ENCODE measurements around the gene CDK18. TPM values are rescaled to one million over a fixed set of nuclear protein-coding genes. Genes with fewer than 3 reads are reported as not detected.

CDK18 gene
- polyA plus RNA-seq, 1 experiment = 0.36 TPM

GRCh38 chr1:205515781-205516253, 11.3 kb downstream of the CDK18 start:
- TF ChIP-seq CTCF (IDR thresholded peaks at IDR 0.05; ENCODE audit: low read depth, low read length) = no peak
- no peak overlapping the region for H3K4me3 ChIP-seq (ENCODE audit: low read depth, low read length)
- ChIA-PET POLR2A (no interaction called here), CTCF (interaction anchor here (0.9 to 1.4 kb wide), 6 partner anchors 9 to 454 kb away, joined by 3 to 5 read pairs (median 4); no protein-coding TSS in a partner anchor)
- no peaks in the 10 kb centered on the region for H3K9me3 ChIP-seq (ENCODE audit: control insufficient read depth, insufficient read depth, low read length)
- no peak for DNase-seq (ENCODE audit: low read depth, low spot score)
- peaks cover 24% of the 10 kb centered on the region for H3K27me3 ChIP-seq (ENCODE audit: control insufficient read depth, insufficient read depth, low read length)
- no peak overlapping the region for H3K27ac ChIP-seq (ENCODE audit: low read depth, low read length)

GRCh38 chr1:205516362-205516761, 11.9 kb downstream of the CDK18 start:
- Histone ChIP-seq H3K27me3 (ENCODE audit: control insufficient read depth, insufficient read depth, low read length) (peaks cover 28% of the 10 kb centered on the region), H3K27ac (ENCODE audit: low read depth, low read length) (no peak overlapping the region), H3K4me3 (ENCODE audit: low read depth, low read length) (no peak overlapping the region), H3K9me3 (ENCODE audit: control insufficient read depth, insufficient read depth, low read length) (no peaks in the 10 kb centered on the region)
- DNase-seq (ENCODE audit: low read depth, low spot score) = no peak
- TF ChIP-seq CTCF (IDR thresholded peaks at IDR 0.05; ENCODE audit: low read depth, low read length) = no peak
- CTCF ChIA-PET = interaction anchor here (1.0 to 1.6 kb wide), 4 partner anchors 29 to 455 kb away, joined by 3 to 4 read pairs (median 4); no protein-coding TSS in a partner anchor
- POLR2A ChIA-PET = no interaction called here

DNA sequence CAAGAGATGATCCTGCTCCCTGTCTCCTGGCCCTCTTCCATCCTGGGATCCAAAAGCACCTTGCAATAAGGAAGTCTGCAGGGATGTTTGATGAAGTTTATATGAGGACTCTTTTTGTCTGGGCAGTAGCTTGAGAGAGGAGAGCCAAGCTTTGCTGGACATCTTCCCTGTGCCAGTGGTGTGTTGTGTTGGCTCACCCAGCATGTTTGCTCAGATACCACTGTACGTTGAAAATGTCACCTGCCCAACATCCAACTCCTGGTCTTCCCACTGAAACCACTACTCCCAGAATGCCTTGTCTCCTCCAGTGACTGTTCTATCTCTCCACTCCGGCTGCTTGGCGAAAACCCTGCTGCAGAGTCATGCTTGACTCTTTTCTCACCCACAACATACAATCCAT, 12.8 kb downstream of the CDK18 start:
- no peak for DNase-seq (ENCODE audit: low read depth, low spot score)
- no peaks in the 10 kb centered on the region for H3K9me3 ChIP-seq (ENCODE audit: control insufficient read depth, insufficient read depth, low read length)
- peaks cover 36% of the 10 kb centered on the region for H3K27me3 ChIP-seq (ENCODE audit: control insufficient read depth, insufficient read depth, low read length)
- CTCF ChIA-PET = interaction anchor here (0.6 to 1.6 kb wide), 4 partner anchors 29 to 185 kb away, joined by 3 to 4 read pairs (median 3); no protein-coding TSS in a partner anchor
- H3K4me3 ChIP-seq (ENCODE audit: low read depth, low read length) = no peak overlapping the region
- no peak overlapping the region for H3K27ac ChIP-seq (ENCODE audit: low read depth, low read length)
- POLR2A ChIA-PET = no interaction called here
- TF ChIP-seq CTCF (IDR thresholded peaks at IDR 0.05; ENCODE audit: low read depth, low read length) = no peak

GRCh38 chr1:205517763-205518162, 13.3 kb downstream of the CDK18 start:
- POLR2A ChIA-PET = no interaction called here
- TF ChIP-seq CTCF (IDR thresholded peaks at IDR 0.05; ENCODE audit: low read depth, low read length) = no peak
- no peak overlapping the region for H3K4me3 ChIP-seq (ENCODE audit: low read depth, low read length)
- H3K9me3 ChIP-seq (ENCODE audit: control insufficient read depth, insufficient read depth, low read length) = no peaks in the 10 kb centered on the region
- CTCF ChIA-PET = interaction anchor here (0.6 to 1.6 kb wide), 3 partner anchors 30 to 185 kb away, joined by 3 to 4 read pairs (median 3); no protein-coding TSS in a partner anchor
- no peak for DNase-seq (ENCODE audit: low read depth, low spot score)
- H3K27me3 ChIP-seq (ENCODE audit: control insufficient read depth, insufficient read depth, low read length) = peaks cover 39% of the 10 kb centered on the region
- H3K27ac ChIP-seq (ENCODE audit: low read depth, low read length) = no peak overlapping the region

DNA sequence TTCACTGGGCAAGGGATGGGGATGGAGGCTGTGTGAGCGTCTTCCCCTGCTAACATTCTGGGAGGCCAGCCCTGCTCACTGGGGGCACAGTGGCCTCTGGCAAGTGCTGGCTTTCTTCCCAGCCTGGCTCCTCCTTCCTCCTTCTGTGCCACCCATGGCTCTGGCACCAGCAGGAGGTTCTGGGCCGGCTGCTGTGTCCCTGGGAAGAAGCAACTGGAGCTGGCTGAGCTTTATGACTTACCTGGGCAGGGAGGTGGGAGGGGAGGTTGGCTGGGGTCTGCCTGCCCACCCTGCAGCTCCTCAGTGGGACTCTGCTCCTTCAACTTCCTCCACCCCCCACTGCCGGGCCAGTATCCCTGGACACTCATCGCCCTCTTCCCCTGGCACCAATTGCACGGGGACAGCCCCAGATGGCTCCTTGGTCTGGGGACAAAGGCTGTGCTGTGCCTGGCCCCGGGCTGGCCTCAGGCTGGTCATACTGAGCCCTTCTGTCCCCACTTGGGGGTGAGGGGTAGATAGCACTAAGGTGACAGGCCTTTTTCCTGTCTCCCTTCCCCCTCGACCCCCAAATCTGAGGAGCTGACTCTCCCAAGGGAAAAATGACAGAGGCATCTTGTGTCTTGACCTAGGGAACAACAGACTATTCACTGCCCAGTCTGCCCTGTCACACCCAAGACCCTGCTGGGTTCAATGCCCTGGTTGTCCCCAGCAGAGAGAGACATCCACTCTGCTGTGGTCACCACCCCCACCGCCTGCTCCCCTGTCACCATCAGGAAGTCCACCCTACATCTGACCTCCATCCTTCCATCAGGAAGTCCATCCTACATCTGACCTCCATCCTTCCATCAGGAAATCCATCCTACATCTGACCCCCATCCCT, 14.4 kb downstream of the CDK18 start:
- ChIA-PET POLR2A (interaction anchor here (0.5 to 0.6 kb wide), 3 partner anchors 32 to 267 kb away, joined by 3 read pairs; no protein-coding TSS in a partner anchor), CTCF (interaction anchor here (0.9 to 14.2 kb wide), 5 partner anchors 10 to 184 kb away, joined by 4 to 427 read pairs (median 7); no protein-coding TSS in a partner anchor)
- Histone ChIP-seq H3K27ac (ENCODE audit: low read depth, low read length) (no peak overlapping the region), H3K9me3 (ENCODE audit: control insufficient read depth, insufficient read depth, low read length) (no peaks in the 10 kb centered on the region), H3K27me3 (ENCODE audit: control insufficient read depth, insufficient read depth, low read length) (peaks cover 35% of the 10 kb centered on the region), H3K4me3 (ENCODE audit: low read depth, low read length) (no peak overlapping the region)
- no peak for TF ChIP-seq CTCF (IDR thresholded peaks at IDR 0.05; ENCODE audit: low read depth, low read length)
- no peak for DNase-seq (ENCODE audit: low read depth, low spot score)

Measured in AG04450 (cell line).